GM21825 (cell line): ENCODE results near the gene CLPTM1L.

Experiments used
- ATAC-seq: cut with Tn5 transposase; IDR thresholded peaks from one replicate; pipeline ENCODE4 v1.9.1; 2021; ENCODE audit warnings: mild to moderate bottlenecking, moderate library complexity; ENCODE audit not compliant: unreplicated experiment

CLPTM1L gene, protein sequence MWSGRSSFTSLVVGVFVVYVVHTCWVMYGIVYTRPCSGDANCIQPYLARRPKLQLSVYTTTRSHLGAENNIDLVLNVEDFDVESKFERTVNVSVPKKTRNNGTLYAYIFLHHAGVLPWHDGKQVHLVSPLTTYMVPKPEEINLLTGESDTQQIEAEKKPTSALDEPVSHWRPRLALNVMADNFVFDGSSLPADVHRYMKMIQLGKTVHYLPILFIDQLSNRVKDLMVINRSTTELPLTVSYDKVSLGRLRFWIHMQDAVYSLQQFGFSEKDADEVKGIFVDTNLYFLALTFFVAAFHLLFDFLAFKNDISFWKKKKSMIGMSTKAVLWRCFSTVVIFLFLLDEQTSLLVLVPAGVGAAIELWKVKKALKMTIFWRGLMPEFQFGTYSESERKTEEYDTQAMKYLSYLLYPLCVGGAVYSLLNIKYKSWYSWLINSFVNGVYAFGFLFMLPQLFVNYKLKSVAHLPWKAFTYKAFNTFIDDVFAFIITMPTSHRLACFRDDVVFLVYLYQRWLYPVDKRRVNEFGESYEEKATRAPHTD

DNA sequence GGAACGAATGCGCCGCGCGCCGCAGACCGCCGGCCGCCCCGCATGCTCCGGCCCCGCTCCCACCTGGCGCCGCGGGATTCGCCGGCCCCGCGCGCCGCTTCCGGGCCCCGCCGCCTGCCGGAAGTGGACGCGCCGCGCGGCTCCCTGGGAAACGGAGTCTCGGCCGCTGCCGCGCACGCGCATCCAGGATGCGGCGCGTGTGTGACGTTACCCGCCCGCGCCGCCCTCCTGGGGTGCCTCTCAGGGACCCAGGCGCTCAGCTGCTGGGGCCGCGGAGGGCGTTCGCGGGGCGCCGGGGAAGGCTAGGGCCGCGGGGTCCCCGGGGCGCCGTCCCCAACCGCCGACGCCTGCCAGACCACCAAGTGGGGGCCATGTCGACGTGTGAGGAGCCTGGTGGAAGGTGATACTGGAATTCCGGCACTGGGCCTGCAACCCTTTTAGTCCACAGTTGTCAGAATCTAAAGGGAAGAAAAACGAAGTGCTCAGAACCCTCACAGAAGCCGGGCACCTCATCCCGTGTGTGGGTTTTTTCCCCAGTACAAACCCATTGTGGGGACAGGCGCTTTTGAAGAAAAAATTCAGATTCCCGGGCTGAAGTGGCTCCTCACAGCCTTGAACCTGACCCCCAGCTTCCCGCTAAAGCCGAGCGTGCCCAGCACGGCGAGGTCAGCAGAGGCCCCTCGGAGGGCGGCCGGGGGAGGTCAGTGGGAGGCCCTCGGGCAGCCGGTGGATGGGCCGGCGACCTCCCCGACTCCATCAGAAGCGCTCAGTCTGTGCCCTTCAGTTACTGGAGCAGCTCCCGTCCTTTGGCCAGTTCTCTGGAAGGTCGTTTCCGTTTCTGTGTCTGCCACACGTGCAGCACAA, at the start of gene CLPTM1L:
Gene CLPTM1L, minus strand, starts transcription at position 125 of the 864 bp plus-strand sequence. CDS start 258 bp downstream, outside the sequence.
- peak; percentile 64 for ATAC-seq

GRCh38 chr5:1393571-1394501, 48.9 kb upstream of the CLPTM1L start:
- ATAC-seq, result no peak

DNA sequence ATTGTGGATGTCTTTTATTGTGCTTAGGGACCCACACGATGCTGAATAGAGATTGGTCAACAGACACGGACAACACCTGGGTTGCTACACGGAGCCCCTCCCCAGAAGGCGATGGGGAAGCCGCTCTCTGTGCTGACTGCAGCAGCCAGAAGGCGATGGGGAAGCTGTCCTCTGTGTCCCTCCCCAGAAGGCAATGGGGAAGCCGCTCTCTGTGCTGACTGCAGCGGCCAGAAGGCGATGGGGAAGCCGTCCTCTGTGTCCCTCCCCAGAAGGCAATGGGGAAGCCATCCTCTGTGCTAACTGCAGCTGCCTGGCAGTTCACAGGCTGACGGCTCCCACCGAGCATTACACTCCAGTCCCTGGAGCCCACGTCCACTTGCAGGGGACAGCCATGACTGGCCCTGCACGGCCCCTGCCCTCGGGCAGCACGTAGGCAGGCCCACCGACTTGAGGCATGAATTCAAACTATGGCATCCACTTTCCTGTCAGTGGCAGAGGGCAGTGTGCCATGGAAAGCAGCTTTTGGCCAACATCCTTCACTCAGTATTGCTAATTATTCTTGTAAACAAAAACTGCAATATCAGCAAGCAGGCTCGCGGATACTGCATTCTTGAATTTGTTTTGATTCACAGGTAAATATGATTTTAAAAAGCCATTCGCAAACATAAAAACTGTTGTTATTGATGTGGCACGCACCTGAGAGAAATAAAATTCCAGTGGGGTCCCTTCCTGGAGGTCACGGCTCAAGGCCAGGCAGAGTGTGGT, 48.1 kb upstream of the CLPTM1L start:
- ATAC-seq, result no peak

- no peak for ATAC-seq
Observed at GRCh38 chr5:1392261-1392660, 47.4 kb upstream of the CLPTM1L start.

DNA sequence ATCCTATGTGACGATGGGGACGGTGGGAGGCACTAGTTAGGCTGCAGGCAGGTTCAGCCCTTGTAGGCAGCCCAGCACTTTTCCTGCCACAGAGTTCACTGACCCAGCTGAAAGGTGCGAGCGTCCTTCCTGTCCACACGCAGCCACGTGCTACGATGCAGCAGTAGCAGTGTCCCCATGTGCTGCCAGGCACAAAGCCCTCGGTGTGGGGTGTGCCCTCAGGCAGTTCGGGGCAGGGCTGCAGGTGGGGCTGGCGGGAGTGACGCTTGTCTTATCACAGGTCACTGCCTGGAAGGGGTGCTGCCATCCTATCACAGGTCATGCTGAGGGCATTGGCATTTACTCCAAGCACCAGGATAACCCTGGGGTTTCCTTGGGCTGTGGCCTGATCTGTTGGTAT, 46.8 kb upstream of the CLPTM1L start:
- no peak for ATAC-seq

DNA sequence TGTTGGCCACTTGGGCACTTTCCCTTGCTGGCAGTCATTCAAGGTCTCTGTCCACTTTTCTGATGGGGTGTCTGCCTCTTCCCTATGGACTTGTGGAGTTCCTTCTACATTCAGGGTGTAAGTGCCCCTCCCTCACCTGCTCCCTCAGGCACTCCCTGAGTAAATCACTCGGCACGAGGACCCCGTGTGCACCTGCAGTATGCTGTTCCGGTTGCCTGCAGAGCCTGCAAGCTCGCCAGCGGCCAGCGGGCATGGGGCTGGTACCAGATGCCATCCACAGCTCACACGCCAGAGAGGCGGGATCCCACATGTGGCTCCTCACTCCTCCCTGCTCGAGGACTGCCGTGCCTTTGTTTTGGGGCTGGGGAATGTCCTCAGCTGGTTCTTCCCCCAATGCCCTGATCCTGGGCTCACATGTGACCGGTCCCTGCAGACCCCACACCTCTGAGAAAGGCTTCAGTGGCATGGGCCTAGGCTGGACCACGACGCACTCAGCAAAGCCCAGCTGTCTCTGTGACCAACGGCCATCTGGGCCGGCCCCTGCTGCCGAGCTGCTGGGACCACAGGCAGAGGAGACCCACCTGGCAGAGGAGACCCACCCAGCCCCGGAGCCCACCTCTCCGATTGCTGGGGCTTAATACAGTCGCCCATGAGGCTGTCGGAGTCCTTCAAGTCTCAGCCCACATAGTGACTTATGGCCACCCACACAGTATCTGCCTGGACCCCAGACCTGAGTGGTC, 46.1 kb upstream of the CLPTM1L start:
- no peak for ATAC-seq

DNA sequence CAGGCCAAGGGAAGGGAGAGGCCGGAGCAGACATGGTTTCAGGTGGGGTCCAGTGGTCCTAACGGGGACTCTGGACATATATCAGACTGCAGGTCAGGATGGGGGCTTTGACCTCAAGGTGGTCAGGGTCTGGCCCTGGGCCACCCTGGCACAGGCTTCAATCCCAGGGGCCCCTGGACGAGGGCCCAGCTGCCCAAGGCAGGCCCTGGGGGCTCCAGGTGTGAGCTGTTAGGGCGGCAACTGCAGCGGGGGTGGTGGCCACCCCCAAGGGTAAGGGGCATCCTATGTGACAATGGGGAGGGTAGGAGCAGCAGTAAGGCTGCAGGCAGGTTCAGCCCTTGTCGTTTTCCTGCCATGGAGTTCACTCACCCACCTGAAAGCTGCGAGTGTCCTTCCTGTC, 45.4 kb upstream of the CLPTM1L start:
- ATAC-seq, result no peak

DNA sequence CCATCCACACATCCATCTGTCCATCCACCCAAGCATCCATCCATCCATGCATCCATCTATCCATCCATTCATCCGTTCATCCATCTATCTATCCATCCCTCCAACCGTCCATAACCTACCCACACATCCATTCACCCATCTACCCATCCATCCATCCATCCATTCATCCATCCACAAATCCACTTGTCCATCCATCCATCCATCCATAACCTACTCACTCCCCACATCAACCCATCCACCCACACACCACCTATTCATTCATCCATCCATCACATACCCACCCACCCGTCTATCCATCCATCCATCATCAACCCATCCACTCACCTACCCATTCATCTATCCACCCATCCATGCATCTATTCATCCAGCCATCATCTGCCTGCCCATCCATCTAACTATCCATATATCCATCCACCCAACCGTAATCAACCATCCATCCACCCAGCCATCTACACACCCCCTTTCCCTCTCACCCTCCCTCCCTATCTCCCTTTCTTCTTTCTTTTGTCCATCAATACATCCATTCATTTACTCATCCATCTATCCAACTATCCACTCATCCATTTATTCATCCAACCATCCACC, 43.6 kb upstream of the CLPTM1L start:
- no peak for ATAC-seq

- ATAC-seq, result no peak
Observed at GRCh38 chr5:1387876-1388275, 43.0 kb upstream of the CLPTM1L start.

DNA sequence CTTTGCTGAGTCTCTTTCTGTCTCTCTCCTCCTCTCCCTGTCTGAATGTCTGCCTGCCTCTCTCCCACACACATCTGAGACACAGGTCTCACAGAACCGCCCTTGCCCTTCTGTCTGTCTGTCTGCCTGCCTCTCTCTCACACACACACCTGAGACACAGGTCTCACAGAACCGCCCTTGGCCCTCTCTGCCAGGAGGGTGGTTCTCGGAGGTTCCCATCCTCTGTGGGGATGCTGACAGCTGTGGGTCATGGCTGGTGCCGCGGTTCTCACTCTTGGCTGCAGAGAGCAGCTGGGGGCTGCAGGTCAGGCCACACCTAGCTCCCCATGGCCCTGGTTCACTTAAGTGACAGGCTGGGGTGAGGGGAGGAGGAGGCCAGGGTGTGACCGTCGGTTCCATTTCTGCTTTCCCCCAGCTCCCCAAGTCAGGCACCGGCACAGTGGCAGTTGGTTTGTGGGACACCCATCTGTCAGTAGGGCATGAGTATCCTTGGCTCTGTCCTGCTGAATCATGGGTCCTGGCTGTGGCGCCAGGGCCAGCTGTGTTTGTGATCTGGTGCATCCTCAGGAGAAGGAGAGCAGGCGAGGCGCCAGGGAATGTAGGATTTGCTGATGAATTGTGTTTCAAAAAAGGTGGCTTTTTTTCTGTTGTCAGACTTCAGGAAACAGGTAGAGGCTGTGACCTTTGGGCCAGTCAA, 42.3 kb upstream of the CLPTM1L start:
- no peak for ATAC-seq

DNA sequence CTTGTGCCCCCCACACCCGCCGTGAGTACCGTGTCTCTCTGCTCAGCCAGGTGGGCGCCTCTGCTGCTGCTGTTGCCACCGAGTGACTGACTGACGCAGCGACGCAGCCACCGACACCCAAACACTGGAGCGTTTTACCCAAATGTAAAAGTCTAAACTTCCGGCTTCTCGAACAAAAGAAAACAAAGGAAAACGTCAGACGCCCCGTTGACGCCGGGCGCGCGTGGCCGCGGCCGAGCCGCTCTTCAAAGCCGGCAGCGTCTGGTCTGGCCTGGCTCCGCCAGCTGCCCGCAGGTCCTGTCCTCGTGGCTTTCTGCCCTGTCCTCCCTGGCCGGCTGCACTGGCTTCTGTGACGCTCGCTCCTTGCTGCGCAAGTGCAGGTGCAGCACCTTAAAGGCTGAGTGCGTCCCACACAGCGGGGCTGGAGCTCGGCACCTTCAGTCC, 41.4 kb upstream of the CLPTM1L start:
- ATAC-seq, result peak; percentile 40

GRCh38 chr5:1385395-1386273, 40.7 kb upstream of the CLPTM1L start:
- ATAC-seq, result peak; percentile 84

DNA sequence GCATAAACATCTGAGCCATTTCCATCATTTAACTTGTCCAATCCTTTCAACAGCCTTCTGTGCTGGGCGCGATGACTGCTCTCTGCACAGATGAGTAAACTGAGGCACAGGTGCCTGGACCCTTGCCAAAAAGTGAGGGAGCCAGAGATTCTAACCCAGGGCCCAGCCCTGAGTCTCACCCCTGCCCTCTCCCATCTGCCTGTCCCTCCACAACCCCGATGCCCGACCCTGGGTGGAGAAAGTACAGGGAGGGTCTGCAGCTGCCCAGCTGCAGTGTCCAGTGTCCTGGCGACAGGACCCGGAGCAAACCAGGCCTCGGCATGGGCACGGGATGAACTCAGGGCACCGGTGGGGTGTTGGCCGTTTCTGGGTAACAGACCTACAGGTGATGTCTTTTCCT, 39.6 kb upstream of the CLPTM1L start:
- ATAC-seq, result no peak

DNA sequence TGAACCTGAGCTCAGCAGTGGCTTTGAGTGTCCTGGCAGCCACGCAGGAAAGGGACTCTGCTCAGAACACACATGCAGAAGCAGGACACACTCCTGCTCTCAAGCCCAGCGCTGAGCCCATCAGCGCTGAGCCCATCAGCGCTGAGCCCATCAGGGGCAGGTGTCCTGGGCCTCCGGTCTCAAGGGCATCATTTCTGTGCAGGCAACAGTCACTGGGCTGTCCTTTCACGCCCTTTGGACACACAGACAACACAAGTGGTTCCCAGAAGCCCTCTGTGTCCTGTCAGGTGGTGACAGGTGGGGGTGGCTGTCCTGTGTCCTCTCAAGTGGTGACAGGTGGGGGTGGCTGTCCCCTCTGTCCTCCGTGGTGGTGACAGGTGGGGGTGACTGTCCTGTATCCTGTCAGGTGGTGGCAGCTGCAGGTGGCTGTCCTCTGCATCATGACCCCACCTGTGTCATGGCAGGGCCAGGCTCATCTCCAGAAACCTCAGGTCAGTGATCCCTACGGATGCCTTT, 39.0 kb upstream of the CLPTM1L start:
- no peak for ATAC-seq

GRCh38 chr5:1383344-1383743, 38.4 kb upstream of the CLPTM1L start:
- ATAC-seq, result no peak

GRCh38 chr5:1382248-1382700, 37.4 kb upstream of the CLPTM1L start:
- ATAC-seq, result no peak
